Inflammatory macrophage (primary cell): ENCODE data around the gene TRAF3.
A peak's percentile ranks its signal among the peaks of the same experiment; 100 is the strongest.
"Not testable (repeated sequence)": the region's sequence is repeated elsewhere in the genome, so short reads cannot be mapped to it uniquely, and the experiment has no call there.

ENCODE experiments used
- DNase-seq, 2 donors: peaks; one replicate each; pipeline ENCODE4 v3.0.0-alpha.2; 2020 to 2022

The TRAF3 gene

DNA sequence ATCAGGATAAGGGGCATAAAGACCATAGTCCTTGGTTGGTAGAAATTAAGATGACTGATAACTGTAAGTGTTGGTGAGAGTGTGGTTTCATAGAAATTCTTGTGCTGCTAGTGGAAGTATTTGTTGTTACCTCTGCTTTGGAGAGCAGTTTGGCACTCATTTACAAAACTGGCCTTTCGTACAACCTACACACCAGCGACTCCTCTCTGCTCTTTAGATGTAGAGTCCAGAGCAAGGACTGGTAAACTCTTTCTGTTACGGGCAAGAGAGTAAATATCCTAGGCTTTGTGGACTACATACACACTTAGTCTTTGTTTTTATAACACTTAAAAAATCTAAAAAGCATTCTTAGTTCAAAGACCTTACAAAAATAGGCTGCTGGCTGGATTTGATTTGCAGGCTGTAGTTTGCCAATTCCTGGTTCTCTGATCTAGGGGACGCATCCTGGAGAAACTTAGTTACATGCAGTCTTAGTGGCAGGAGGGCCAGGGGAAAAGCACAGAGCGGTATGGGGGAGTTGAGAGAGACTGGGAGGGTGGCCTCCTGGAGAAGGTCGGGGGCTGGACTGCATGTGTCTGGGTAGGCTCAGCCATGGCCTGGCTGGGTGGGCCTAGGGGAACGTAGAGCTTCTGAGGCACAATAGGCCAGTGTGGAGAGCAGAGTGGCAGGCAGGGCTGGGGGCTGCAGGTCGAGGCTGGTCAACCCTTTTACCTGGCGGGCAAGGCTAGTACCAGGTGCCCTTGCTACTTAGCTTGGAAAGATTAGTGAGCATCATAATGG is 89.9 kb downstream of the TRAF3 start:
- no peak for DNase-seq

GRCh38 chr14:102867826-102868580 is 90.8 kb downstream of the TRAF3 start:
- DNase-seq = no peak

DNA sequence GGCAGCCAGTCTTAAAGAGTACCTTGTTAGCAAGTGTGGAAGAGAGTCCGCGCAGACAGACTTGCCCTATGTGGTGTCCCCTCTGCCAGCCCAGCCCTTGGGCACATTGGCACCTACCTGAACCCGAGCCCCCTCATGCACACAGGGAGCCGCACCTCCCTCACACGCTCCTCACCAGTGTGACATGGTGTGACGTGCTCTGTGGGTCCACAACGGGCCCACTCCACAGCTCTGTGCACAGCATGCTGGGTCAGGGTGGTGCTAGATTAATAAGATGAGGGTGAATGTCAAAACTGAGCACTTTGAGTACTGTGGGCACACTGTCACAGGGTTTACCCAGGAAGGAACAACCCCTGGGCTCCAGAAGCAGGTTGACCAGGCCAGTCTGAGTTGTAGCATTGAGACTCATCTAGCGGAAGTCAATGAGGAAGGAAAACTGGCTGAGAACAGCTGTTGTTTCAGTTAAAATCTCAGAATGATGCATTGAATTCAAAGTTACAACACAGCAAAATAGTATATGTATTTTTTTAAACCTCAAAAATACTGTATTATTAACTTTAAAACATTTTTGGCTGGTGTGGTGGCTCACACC is 91.8 kb downstream of the TRAF3 start:
- peak; percentile 17 to 38 for DNase-seq

DNA sequence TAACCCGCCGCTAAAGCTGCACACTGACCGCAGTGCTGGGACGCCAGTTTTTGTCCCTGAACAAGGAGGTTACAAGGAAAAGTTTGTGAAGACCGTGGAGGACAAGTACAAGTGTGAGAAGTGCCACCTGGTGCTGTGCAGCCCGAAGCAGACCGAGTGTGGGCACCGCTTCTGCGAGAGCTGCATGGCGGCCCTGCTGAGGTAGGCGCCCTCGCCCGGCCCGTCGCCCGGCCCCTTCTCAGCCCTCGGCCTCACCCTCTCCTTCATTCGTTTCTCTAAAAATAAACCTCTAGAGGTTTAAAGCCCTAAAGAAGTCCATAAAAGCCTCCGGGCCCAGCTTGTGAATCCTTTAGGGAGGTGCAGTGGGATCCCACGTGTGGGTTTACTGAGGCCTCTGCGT is 93.0 kb downstream of the TRAF3 start:
- DNase-seq = no peak

DNA sequence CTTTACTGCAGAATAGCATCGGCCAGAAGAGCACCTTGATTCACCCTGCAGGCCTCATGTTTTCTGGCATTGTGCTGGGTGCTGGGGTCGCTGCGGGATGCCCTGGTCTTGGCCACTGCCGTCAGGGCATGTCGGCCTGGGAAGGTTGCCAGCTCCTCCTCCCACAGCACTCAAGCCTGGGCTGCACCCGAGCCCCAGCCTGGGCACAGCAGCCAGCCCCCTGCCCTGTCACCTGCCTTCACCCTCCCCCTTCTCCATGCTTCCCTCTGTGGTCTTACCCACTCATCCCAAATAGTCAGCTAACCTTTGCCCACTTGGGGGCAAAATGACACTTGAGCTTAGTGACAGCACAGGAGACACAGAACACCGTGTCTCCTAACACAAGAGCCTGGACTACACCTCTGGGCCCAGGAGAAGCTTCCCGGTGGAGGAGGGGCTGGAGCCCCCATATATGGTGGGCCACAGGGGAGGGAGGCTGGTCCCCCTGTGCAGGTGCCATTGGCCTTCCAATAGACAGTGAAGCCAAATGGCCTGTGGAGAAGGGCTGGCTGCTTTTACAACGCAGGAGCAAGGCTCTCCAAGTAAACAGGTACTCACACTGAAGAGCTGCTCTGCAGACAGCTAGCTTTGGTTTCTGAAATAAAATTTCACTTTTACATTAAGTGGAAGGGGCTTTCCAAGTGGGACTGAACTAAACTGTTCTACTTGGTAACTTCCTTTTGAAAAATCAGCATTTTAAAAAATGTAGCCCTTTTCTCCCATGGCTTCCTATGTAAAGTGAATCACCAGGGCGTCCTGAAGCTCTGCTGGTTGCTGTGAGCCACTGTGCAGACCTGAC is 94.0 kb downstream of the TRAF3 start:
- no peak for DNase-seq

- DNase-seq = no peak
Observed at GRCh38 chr14:102872020-102872419, 94.8 kb downstream of the TRAF3 start.

DNA sequence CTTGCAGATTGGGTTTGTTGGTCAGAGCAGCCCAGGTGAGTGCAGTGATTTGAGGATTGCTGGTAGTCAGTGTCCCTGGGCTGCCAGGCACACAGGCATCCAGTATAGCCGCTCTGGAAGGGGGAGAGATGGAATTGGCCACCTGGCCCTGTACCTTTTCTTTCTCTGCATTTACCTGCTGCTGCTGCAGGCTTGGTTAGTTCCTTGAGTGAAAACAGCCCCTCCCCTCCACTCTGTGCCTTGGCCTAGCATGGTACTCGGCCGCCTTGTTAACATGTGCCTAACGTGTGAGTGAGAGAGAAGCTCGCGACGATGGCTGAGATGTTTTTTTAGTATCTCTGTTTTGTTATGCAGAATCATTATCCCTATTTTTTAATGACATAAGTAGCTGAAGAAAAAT is 95.9 kb downstream of the TRAF3 start:
- no peak for DNase-seq

GRCh38 chr14:102873546-102874061 is 96.4 kb downstream of the TRAF3 start:
- DNase-seq = no peak

- DNase-seq = no peak
Observed at GRCh38 chr14:102875652-102876051, 98.4 kb downstream of the TRAF3 start.

GRCh38 chr14:102877511-102877910 is 100.3 kb downstream of the TRAF3 start:
- not testable (repeated sequence) for DNase-seq

DNA sequence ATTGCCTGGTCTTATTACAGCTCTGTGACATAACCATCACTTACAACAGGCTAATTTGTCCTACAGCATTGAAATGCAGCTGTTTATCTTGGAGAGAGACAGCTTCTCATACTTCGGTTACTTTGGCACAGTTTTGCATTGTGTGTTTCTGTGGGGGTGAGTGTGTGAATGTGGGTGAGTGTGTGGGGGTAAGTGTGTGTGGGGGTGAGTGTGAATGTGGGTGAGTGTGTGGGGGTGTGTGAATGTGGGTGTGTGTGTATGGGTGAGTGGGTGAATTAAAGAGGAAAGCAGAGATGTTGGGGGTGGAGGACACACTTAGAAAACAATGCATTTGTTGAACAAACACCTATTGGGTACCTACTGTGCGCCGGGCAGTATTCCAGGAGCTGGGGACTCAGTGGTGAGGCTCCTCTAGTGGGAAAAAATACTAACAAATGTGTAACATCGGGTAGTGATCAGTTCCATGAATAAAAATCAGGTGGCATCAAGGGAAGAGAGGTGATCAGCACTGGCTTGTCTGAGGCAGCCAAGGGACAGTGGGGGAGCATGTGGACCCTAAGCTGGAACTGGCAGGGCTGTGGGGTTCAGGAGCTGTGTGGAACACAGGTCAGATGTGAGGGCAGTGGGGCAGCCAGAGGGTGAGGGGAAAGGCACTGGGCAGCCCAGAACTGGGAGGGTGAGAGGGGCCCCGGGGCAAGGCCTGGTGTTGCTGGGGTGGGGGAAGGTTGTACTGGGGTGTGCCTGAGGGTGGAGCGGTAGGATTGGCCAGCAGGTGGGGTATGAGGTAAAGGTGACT is 101.1 kb downstream of the TRAF3 start:
- DNase-seq = no peak

GRCh38 chr14:102878970-102879460 is 101.8 kb downstream of the TRAF3 start:
- DNase-seq = no peak

DNA sequence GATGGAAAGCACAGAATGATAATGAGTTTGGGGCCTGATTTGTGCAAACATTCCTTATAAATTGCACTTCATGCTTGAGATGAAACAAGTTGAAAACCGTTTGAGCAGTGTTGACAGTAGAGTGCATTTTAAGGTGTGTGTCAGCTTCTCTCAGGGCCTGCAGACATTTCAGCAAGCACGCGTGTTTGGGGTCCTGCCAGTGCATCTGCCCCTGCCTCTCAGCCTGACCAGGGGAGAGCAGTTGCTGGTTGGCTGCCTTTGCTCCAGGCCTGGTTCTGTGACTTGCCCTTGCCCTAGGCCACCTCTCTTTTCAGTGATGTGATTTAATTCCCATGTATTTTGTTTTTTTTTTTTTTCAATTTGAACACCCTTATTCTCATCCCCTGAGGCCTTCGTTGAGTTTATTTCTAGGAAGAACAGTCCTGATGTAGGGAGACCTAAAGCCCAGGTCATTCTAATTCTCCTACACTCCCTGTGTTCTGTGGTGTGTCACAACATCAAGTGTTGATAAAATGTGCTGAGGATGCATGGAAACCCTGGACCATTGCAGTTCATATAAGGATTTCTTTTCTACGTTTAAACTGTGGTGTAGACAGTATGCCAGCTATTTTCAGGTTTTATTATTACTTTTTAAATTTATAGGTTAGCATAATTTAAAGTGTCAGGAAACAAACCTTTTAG is 105.1 kb downstream of the TRAF3 start:
- no peak for DNase-seq

DNA sequence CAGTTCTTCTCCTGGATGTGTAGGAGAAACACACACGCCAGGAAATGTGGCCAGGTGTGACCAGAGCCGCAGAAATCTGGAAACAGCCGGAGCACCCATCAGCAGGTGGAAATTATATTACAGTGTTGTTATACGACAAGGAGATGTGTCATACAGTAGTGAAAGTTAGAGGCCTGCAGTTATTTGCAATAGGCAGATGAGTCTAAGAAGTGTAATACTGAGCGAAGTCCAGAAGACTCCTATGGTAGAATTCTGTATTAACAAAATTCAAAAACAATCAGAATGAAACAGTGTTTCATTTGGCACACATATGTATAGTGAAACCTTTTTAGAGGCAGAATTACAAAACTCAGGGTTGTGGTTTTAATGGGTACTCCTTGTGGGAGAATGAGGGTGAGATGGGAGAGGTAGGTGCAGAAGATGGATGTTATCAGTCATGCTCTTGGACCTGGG is 105.9 kb downstream of the TRAF3 start:
- no peak for DNase-seq

DNA sequence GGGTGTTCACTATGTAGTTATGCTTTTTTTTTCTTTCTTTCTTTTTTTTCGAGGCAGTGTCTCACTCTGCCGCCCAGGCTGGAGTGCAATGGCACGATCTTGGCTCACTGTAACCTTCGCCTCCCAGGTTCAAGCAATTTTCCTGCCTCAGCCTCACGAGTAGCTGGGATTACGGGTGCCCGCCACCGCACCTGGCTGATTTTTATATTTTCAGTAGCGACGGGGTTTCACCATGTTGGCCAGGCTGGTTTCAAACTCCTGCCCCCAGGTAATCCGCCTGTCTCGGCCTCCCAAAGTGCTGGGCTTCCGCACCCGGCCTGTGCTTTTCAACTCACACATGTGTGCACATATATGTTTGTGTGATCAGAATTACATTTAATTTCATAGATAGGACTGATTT is 106.3 kb downstream of the TRAF3 start:
- no peak for DNase-seq

GRCh38 chr14:102885737-102886447 is 108.6 kb downstream of the TRAF3 start:
- no peak for DNase-seq

- DNase-seq = no peak
Observed at GRCh38 chr14:102888748-102889147, 111.5 kb downstream of the TRAF3 start.

- no peak for DNase-seq
Observed at GRCh38 chr14:102889615-102890014, 112.4 kb downstream of the TRAF3 start.

DNA sequence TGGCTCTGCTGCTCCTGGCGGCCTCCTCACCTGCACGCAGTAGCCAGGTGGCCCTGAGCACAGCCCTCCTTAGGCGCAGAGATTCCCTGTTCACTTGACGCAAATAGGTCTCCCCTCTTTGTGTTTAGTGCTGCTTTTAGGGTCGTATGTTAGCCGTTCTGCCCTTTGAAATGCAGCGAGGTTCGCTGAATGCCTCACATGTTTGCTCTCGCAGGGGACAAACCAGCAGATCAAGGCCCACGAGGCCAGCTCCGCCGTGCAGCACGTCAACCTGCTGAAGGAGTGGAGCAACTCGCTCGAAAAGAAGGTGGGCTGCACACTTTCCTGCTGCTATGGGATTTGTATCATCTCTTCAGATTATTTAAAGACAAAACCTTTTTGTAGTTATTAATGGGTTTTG is 113.9 kb downstream of the TRAF3 start:
- DNase-seq = no peak

DNA sequence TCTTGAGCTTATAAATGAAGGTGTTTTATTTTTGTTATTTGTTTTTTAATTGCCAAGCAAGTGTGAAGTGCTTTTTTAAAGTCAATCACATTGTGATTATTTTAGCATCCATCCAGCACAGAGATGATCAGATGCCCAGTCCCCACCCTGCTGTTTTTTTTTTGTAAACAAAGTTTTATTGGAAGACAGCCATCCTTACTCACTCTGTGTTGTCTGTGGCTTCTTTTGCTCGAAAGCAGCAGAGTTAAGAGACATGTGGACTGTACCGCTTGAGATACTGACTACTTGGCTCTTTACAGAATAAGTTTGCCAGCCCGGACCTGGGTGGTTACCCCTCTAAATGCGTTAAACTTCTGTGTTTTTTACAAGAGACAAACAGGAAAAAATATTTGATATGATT is 114.3 kb downstream of the TRAF3 start:
- no peak for DNase-seq
